ENCODE results near the gene INPP4A.

Gene INPP4A

DNA sequence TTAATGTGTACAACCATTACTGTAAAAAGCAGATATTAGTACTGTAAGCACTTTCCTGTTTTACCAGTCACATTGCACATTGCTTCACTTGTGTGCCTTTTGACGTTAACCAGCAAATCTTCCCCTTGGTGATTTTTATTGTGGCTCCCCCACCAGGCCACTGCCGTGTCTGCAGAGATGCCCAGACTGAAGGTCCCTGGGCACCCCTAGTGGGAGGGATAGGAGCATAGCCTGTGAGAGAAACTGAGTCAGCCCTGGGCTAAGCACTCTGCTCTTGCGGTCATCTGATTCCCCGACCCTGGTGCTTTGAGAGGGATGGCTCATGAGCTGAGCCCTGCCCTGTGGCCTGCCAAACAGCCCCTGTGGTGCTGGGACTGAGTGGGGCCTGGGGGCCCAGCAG is 73.4 kb downstream of the INPP4A start:
- DNase-seq, result peak; percentile 11

DNA sequence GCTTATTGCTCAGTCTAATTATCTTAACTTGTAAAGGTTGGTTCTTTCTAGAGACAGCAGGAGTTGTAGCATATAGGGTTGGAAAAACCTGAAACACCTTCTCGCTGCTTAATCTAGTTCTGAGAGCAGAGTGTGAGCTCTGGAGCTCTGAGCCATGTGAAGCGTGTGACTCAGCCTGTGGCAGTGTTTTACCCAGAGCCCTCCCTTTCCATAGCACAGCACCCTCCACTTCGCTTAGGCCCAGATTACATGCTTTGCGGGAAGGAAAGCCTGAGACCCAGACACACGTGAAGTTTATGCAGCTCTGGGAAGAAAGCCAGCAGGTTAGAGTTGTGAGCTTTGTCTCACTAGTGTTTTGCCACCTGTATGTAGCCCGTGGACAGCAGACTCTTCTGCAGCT is 74.5 kb downstream of the INPP4A start:
- DNase-seq, result no peak

DNA sequence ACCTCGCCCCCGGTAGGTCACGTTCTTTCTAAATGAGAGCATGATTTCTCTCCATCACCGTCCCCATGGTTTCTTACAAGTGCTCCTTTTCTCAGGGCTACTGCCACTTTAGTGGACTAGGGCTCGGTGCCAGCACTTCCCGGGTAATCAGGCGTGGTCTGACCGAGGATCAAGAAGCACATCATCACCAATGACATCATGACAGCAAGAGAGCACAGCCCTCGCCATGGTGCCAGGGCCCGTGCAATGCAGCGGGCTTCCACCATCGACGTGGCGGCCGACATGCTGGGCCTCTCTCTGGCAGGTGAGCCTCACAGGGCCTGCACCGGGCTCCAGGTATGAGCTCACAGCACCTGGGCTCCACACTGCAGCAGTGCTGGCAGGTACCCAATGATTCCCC is 75.2 kb downstream of the INPP4A start:
- no peak for DNase-seq

DNA sequence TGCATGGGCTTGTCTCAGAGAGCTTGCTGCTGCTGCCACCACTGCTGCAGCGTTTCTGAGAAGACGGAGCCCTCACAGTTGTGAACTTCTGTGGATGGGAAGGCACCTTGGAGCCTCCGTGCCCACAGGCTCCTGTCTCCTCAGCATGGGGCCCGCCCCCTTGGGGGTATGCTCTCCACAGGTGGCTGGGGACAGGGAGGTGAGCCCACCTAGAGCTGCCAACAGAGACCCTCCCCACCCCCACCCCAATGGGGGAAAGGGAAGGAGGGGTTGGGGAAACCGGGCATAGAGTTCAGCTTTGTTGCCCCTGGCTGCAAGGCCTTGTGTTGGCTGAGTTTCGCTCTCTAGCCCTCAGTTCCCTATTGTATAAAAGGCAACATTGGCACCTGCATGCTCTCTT is 76.1 kb downstream of the INPP4A start:
- no peak for DNase-seq

DNA sequence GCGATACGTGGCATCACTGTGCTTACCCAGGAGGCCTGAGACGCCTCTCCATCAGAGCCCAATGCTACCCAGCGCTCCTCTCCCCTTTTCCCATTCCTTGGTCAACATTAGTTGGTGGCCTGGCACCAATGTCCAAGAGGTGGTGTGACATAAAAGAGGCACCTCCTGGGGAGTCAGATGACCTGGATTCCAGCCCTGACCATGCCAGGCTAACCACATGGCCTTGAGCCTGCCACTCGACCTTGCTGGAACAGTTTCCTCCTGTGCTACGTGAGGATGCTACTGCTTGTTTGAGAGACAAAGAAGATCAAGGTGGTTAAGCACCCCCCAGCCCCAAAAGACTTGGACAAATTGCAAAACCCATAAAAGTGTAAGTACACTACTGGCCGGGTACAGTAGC is 76.6 kb downstream of the INPP4A start:
- no peak for DNase-seq

DNA sequence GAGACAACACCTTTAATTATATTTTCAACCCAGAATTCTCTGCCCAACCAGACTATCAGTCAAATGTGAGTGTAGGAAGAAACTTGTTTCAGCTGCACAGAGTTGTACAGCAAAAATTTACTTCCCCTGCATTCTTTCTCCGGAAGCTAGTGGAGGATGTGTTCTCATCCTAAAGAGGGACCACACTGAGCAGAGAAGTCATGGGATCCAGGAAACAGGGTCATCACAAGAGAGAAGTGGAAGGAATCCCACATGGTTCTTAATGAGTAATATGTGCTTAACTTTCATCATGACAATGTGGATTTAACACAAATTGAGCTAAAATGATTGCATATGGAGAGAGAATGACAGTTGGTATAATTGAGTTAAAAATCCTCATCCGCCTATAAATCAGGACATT is 78.2 kb downstream of the INPP4A start:
- no peak for DNase-seq

DNA sequence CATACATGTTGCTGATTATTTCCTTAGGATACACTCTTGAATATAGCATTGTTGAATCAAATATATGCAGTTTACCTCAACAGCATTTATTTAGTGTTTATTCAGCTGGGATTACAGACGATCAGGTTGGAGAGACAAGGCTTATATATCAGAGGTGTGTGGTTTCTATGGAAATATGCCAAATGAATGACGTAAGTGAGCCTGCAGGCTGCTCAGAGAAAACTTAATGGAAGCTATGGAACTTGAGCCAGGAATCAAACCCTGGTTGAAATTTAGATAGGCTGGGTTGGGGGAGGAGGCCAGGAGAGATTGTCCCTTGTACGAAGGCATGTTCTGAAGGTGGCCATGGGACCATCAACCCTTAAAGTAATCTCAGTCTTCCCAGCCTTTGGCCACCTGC is 79.5 kb downstream of the INPP4A start:
- DNase-seq, result no peak

DNA sequence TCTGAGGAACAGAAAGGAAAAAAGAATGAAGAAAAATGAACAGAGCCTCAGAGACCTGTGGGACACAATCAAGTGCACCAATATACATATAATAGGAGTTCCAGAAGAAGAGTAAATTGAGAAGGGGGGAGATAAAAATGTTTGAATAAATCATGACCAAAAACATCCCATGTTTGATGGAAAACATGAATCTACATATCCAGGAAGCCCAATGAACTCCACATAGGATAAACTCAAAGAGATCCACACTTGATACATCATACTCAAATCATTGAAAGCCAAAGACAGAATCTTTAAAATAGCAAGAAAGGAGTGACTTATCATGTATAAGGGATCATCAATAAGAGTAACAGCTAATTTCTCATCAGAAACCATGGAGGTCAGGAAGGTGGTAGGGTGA is 83.7 kb downstream of the INPP4A start:
- DNase-seq, result no peak

DNA sequence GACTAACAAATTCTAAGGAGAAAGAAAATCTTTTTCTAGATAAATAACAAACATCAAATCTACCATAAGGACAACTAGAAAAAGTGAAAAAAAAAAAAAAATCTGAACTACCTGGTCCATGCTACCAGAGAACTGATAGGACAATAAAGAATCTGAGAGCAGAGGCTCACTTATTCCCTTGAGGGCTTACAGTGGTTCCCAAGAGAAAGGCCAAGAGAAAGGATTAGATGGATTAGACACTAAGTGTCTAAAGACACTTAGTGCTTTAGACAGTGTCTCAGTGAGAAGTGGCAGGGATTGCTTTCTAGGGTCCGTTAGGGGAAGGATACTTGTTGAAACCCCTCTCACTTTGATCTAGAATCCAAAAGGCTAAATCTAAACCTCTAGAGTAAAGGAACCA is 85.5 kb downstream of the INPP4A start:
- no peak for DNase-seq

DNA sequence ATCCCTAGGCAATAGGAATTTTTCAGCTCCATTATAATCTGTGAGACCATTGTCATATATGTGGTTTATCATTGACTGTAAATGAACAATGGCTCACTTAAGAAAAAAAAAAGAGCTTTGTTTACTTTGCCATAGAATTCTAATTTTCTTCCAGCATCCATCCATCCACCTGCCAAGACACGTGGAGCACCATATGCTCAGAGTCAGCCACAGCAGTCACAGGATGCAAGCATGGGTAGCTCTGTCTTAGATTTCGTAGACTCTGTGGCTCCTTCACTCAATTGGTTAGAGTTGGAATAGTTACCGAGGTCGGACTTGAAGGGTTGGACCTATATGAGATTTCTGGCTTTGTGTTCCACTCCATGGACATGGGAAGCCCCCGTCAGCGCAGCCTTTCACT is 88.1 kb downstream of the INPP4A start:
- no peak for DNase-seq

DNA sequence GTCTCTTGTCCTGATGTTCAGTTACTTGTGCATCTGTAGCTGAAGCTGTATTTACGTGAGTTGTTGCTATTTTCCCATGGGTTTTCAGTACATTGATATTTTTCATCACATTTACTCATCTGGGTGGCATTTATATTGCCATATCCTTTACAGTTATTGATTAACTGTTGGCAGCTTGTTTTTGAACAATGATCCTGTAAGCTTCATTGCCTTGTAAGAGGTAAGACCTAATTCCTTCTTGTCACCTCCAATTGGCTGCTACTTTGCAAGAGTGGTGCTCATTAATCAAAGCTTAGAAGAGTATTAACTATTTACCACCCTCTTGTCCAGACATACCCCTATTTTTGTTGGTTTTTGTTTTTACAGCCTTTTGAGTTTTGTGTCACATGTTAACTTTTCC is 88.9 kb downstream of the INPP4A start:
- DNase-seq, result no peak

DNA sequence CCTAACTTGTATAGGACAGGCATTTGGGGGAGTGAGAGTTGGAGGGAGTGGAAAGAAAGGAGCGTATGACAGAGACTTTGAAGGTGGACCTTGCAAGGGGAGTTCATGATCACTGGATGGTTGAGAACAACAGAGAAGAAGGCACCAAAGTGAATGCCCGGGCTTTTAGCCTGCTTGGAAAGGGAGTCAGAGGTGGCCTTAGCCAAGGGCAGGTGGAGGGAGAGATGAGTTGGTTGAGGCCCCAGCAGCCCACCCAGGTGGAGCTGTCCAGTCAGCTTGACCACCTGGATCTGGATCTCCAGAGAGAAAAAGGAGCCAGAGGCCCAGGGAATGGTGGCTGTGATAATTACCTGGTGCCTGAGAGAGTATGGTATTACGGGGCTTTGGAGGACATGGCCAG is 90.1 kb downstream of the INPP4A start:
- DNase-seq, result no peak

DNA sequence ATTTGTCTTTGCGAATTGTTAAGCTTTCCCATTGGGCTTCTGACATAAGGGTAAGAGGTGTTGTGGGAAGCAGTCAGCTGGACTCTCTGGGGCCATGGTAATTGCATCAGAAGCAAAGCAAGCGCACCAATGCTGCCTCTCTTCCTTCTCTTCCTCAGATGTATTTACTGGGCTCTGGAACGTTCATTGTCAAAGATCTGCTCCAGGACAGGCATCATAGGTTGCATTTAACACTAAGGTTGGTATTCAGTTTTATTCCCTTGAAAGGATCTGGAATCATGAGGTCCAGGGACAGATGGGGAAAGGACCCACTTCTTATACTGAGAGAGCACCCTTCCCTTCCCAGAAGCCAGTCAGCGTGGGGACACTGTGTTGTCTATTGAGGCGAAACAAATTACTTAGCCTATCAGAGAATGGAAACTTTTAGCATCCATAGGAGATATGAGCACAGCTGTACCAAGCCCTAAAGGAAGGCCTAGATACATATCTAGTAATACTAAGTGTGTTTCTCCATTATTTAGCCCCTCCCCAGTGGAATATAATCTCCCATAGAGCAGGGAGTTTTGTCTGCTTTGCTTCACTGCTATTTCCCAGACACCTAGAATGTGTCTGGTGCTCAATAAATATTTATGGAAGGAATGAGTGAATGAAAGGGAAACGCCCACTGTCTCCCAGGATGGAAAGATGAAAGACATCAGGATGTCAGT is 91.5 kb downstream of the INPP4A start:
- DNase-seq, result no peak

DNA sequence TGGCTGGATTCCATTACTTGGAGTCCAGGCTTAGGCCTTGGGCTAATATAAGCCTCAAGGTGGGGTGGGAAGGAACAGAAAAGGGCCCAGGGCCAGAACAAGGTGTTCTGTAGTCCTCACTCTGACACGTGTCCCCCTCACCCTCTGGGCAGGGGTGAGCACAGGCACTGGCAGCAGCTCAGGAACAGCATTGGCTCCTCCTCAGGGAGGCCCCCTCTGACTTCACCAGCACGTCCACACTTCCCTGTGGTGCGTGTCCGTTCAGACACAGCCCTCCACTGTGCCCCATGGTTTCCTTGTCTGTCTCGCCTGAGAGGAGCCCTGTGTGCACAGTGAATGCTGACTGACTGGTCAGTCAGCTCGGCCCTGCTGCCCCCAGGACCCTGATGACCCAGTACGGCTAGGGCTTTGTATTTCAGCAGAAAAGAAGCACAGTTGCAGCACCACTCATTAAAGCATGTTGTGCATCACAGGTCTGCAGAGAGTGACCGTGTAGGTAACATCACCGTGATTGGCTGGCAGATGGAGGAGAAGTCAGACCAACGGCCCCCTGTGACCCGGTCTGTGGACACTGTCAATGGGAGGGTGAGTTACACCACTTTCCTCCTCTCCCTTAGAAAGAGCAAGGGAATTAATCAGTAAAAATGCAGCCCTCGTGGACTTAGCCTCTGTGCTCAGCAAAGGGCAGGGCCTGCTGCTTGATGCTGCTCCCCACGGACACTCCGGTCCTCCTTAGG is 92.9 kb downstream of the INPP4A start:
- DNase-seq, result no peak

DNA sequence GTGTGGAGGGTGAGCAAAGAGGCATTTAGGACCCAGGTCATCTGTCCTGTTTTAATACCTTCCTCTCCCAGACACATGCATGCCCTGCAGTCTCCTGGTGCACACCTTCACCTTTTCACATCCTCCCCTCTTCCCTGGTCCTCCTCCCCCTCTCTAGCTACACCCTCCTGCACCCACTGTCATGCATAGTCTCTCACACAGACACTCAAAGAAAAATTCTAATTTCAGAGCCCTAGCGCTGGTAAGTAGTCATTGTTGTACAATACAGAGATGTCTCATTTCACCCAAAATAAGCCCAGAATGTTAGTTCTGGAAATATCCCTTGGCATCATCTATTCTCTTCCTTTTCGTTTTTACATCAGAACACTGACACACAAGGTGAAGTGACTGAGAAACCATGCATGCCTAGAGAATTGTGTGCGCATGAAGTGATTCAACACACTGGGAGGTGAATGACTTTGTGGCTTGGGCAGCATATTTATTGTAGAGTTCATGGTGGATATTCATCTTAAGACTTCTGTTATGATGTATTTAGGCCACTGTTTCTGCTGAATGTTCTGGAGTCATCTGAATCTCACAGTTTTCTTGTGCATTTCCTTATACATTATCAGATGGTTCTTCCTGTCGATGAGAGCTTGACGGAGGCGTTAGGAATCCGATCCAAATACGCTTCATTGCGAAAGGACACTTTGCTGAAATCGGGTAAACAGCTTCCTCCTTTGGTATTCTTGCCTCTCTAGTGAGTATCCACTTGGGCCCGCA is 93.8 kb downstream of the INPP4A start:
- DNase-seq, result no peak

DNA sequence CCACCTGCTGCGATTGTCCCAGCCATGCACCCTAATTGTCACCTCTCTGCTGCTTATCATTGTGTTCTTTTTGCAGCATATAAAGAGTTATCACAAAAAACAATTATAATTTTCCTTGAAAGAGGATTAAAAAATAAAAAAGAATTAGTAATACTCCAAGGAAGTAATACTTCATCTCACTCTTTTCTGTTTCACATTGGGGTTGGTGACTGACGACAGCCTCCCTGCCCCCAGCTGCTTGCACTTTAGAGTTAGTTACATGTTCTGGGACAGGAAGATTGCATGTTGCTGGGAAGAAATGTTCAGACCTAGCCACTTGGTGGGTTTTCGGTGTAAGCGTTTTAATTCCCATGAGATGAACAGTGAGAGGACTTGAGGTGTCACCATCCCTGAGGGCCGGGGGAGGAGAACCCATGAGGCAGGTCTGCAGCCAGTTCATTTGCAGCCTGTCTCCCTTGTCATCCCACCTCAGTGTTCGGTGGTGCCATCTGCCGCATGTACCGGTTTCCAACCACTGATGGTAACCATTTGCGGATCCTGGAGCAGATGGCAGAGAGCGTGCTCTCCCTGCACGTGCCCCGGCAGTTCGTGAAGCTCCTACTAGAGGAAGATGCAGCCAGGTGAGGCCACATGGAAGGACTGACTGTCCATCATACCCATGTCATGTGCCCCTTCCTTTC is 94.5 kb downstream of the INPP4A start:
- no peak for DNase-seq

DNA sequence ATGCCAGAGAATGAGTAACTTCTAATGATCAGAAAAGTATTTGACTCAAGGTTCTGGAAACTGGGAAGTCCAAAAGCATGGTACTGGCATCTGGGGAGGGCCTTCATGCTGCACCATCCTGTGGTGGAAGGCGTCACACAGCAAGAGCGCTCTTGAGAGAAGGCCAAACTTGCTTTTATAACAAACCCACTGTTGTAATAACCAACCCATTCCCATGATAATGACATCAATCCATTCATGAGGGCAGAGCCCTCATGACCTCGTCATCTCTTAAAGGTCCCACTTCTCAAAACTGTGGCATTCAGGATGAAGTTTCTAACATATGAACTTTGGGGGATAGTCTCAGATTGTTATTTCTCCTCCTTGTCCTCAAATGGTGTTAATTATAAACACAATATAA is 95.9 kb downstream of the INPP4A start:
- DNase-seq, result no peak

DNA sequence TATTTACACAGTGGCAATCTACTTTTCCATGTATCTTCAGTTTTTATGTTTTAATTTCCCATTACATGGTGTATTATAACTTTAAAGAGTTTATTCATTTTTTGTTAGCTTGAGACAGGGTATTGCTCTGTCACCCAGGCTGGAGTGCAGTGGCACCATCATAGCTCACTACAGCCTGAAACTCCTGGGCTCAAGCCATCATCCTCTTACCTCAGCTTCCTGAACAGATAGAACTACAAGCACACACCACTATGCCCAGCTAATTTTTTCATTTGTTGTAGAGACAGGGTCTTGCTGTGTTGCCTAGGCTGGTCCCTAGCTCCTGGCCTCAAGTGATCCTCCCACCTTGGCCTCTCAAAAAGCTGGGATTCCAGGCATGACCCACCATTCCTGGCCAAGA is 96.8 kb downstream of the INPP4A start:
- no peak for DNase-seq

DNA sequence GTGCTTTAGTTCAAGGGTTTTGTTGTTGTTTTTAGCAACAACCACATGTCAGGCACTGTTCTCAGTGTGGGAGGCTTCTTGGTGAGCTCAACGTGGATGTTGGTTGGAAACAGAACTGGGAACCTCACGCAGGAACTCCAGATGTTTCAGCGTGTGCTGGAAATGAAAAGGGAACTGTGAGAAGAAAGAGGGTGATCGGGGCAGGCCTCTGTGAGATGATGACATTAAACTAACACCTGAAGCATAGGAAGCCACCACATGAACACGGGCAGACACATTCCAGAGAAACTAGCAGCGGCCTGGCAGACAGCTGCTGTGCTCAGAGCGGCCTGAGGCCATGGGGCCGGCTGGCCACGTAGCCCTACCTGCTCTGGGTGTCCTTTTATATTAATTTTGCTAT is 97.2 kb downstream of the INPP4A start:
- DNase-seq, result no peak

DNA sequence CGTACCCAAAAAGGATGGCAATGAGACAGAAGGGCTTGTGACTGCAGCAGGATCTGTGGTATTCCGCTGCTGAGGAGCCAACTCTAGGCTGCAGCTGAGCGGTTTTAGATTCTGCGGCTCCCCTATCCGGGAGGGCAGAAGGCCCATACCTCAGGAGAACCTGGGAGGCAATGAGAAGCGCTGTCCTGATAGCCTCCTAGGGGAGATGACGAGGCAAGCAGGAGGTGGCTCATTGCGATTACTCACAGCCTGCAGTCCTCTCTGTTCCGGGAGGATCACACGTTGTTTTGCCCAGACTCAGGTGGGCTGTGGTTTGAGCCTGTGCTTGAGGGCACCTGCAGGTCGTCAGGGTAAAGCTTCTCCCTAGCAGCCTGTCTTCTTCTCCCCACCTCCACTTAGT is 98.6 kb downstream of the INPP4A start:
- no peak for DNase-seq

DNA sequence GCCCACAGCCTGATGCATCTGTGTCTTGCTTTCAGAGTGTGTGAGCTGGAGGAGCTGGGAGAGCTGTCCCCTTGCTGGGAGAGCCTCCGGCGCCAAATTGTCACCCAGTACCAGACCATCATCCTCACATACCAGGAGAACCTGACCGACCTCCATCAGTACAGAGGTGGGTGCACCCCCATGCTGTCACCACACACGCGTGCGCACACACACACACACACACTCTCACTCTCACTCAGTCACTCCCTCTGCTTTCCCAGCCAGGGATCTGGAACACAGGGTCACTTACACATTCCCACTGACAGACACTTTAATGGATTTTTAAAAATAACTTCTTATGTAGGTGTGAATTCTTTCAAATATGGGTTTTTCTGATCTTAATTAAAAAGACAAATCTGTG is 99.2 kb downstream of the INPP4A start:
- no peak for DNase-seq

DNA sequence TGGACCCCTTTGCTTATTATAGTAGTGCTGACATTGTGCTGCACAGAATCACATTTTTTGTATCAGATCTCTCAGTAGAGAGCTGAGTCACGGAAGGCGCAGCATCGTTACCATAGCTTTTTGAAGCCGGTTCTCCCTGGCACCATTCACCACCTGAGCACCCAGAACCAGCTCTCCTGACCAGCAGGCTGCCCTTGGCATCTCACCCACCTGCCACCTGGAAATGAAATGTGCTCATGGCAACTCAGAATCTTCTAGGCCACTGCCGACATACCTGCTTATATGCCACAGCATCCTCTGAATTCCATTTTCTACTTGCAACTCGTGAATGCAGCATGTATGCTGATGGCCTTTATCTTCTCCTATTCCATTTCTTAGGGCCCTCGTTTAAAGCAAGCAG is 100.9 kb downstream of the INPP4A start:
- no peak for DNase-seq

DNA sequence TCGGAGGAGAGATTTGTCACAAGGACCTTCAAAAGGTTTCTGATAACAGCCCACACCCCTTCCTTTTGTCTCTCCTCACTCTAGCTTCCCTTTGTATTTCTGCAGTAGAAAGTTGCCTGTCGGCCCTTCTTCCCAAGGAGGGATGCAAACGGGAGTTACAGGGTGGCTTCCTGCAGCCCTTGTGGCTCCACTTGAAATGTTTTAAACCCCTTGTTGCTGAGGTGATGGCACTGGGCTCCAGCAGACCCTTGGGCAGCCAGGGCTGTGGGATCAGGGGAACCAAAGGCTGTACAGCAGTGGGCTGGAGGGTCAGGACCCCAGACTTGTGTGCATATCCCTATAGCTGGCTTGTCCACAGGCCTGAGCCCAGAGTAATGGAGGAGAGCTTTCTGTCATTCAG is 101.5 kb downstream of the INPP4A start:
- no peak for DNase-seq

All from NK-92 treated with Interleukin-12 subunit alpha and Interleukin-12 subunit beta, amount 100 ng/mL, for 24 hours (cell line).